ENCODE measurements around the gene MEX3D. TPM values are rescaled to one million over a fixed set of nuclear protein-coding genes. Genes with fewer than 3 reads are reported as not detected.
A peak's percentile ranks its signal among the peaks of the same experiment; 100 is the strongest.

The MEX3D gene
- total RNA-seq, 1 donor from 2014 or later, result 43.1 TPM

DNA sequence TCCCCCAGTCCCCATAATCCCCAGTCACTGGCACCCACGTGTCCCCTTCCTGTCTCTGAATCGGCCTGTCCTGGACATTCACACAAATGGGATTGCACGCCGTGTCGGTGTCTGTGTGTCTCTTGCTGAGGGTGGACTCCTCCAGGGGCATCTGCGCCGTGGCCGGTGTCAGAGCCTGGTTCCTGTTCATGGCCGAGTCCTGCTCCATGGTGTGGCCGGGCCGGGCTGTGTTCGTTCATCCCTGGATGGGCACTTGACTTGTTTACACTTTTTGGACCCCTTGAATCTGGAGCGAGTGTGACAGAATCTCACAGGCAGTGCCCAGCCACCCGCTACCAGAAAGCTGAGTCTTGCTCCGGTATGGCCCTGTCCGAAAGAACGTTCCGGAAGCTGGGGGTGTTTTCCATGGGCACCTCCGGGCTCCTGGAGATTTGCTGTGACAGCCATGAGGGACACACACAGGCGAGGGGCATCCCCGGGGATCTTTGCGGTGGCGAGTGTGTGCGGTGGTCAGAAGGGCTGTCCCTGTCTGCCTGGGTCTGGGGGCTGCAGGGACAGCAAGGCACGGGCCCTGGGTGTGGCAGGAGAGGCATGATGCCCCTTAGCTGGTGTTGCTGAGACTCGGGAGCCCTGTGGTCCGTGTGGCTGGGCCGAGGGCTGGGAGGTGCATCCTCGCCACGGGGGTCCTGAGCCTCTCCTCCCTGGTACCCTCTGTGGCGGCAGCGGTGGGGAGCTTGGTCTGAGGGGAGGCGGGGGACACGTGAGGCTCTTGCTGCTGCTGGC is 6.4 kb upstream of the MEX3D start:
- DNase-seq (ENCODE audit: low read depth in 2 of 2), result no peak

DNA sequence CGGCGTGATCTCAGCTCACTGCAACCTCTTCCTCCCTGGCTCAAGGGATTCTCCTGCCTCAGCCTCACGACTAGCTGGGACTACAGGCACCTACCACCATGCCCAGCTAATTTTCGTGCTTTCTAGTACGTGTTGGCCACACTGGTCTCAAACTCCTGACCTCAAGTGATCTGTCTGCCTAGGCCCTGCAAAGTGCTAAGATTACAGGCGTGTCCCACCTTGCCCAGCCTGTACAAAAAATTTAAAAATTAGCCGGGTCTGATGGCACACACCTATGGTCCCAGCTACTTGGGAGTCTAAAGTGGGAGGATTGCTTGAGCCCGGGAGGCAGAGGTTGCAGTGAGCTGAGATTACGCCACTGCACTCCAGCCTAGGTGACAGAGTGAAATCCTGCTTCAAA is 4.7 kb upstream of the MEX3D start:
- DNase-seq (ENCODE audit: low read depth in 2 of 2), result no peak

DNA sequence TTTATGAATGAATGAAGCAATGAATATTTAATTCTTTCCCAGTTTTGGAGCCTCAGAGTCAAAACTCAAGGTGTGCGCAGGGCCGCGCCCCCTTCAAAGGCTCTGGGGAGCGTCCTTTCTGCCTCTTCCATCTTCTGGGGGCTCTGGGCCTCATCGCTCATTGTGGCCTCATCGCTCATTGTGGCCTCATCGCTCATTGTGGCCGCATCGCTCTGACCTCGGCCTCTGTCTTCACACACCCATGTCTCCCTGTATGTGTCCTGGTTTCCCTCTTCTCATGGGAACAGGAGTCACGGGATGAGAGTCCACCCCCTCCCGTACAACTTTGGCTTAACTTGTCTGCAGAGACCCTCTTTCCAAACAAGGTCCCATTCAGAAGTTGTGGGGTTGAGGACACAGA is 3.2 kb upstream of the MEX3D start:
- no peak for DNase-seq (ENCODE audit: low read depth in 2 of 2)

DNA sequence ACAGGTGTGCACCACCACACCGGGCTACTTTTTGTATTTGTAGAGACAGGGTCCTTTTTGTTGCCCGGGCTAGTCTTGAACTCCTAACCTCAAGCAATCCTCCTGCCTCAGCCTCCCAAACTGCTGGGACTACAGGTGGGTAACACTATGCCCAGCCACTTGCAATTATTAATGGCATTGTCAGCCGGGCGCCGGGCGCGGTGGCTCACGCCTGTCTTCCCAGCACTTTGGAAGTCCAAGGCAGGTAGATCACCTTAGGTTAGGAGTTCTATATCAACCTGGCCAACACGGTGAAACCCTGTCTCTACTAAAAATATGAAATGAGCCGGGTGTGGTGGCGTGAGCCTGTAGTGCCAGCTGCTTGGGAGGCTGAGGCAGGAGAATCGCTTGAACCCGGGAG is 2.7 kb upstream of the MEX3D start:
- DNase-seq (ENCODE audit: low read depth in 2 of 2), result no peak

DNA sequence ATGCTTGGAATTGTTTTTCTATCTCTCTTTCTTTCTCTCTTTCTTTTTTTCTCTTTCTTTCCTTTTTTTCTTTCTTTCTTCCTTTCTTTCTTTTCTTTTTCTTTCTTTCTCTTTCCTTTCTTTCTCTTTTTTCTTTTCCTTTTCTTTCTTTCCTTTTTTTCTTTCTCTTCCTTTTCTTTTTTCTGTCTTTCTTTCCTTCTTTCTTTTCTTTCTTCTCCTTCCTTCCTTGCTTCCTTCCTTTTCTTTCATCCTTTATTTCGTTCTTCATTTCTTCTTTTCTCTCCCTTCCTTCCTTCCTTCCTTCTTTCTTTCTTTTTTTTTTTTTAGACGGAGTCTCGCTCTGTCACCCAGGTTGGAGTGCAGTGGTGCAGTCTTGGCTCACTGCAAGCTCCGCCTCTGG is 1.9 kb upstream of the MEX3D start:
- DNase-seq (ENCODE audit: low read depth in 2 of 2), result no peak

DNA sequence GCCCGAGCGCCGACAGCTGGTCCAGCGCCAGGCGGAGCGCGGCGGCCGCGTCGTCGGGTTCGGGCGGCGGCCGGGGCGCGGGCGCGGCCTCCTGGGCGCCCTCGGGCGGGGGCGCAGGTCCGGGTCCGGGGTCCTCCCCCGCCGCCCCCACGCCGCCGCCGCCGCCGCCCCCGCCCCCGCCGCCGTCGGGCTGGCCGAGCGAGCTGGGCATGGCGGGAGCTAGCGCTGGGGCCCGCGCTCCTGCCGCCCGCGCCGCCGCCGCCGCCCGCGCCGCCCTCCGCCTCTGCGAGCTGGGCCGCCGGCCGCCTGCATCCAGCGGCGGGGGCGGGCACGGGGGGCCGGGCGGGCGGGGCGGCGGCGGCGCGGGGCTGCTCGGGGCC is 287 bp downstream of the MEX3D start:
- no peak for DNase-seq (ENCODE audit: low read depth in 2 of 2)

DNA sequence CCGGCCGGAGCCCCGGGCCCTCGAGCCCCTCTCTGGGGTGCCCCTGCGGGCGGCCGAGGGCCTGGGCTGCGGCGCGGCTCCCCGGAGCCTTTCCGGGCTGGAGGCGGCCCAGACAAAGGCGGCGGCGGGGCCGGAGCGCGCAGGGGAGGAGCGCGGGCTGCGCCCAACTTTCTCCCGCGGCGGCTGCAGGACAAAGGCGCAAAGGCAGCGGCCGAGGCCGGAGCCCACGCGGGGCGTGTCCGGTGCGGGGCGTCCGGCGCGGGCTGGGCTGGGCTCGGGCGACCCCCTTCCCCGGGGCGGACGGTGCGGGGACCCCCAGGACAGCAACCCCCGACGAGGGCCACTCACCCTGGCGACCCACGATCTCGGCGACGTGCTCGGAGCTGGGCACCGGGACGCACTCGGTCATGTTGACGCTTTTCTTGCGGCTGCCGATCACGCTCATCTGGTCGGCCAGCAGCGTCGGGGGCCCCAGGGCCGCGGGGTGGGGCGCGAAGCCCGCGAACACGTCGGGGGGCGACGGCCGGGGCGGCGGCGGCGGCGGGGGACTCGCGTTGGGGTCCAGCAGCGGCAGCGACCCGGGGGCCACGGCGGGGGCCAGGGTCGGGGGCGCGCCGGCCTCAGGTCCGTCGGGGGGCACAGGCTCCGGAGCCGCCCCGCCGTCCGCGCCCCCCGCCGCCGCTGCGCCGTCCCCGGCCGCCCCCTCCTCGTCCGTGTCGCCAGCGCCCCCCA is 843 bp downstream of the MEX3D start:
- peak in 1 of 2 donors; percentile 41 for DNase-seq (ENCODE audit: low read depth in 2 of 2)

DNA sequence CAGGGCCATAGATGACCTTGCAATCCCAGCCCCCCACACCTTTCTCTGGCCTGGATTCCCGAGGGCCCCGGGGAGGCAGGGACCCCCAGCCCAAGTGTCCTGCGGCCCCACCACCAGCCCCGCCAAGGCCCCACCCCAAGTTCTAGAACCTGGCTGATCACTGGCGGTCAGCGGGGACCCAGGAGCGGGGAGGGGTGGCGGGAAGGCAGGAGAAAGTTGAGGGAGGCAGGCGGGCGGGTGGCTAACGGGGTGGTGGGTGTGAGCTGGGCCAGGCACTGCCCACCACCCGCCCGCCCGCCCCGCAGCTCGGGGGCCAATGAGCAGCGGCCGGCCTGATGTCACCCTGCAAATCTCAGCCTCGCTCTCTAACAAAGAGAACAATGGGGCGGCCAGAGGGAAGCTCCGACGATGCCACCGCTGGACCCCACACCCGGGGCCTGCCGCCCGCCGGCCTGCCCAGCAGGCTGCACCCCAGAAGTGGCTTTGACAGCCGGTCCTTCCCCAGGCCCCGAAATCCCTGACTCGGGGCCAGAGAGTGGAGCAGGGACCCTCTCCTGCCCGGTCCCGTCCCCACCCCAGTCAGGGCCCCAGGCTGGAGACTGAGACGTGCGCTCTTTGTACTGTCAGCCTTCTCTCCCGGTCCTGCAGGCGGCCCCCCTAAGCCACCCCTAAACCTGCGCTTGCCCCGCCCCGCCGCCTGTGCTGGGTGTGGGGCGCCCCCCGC is 1.6 kb downstream of the MEX3D start:
- DNase-seq (ENCODE audit: low read depth in 2 of 2), result peak; percentile 55 to 88

DNA sequence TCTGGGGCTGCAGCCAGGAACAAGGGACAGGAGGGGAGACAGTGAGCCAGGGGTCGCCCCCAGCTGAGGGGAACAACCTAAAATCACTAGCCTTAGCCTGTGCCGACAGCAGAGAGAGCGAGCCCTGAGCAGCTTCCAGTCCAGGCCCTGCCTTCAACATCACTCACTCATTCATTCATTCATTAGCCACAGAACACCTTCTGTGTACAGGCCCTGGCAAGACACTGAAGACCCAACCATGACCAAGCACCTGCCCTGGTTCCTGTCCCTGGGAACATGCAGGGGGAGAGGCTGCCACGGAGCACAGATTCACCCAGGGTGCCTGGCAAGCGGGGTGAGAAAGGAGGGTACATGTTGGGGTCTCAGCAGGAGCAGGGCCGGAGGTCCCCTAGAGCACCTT is 4.9 kb downstream of the MEX3D start:
- DNase-seq (ENCODE audit: low read depth in 2 of 2), result no peak

DNA sequence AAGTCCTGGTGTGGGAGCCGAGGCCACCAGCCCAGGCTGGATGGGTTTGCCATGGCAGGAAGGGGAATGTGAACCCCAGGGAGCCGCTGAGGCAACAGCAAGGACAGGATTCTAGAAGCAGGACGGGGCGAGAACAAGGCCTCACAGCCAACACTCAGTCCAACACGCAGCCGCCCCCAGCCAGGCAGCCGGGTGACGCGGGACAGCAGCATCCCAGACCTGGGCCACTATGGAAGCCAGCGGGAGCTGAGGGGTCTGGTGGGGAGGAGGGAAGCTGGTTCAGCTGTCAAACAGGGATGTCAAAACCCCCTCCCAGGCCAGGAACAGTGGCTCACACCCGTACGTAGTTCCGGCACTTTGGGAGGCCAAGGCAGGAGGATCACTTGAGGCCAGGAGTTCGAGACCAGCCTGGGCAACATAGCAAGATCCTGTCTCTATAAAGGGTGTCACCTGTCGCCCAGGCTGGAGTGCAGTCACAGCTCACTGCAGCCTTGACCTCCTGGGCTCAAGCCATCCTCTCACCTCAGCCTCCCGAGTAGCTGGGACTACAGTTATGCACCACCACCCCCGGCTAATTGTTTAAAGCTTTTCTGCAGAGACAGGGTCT is 6.8 kb downstream of the MEX3D start:
- DNase-seq (ENCODE audit: low read depth in 2 of 2), result no peak

DNA sequence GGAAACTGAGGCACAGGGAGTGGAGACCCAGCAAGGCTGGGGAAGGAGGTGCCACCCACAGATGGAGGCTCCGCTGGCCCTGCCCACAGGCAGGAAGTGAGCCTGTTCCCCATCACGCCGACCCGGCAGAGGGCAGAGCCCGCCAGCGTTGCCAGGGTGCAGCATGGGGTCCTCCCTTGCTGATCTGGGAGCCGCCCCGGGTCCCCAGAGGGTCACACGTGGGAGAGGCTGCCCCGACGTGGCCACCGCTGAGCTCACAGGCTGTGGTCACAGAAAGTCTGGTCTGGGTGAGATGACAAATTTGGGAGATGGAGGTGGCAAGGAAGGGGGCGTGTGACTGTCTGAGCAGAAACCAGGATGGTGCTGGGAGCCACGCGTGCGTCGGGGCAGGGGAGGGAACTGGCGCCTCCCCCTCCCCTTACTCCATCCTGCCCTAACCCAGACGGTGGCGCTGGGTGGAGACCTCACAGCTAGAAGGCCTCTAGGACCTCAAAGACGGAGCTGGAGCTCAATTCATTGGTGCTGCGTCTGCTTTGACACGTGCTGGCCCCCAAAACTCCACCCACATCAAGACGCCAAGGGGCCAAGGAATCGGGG is 7.7 kb downstream of the MEX3D start:
- DNase-seq (ENCODE audit: low read depth in 2 of 2), result no peak

DNA sequence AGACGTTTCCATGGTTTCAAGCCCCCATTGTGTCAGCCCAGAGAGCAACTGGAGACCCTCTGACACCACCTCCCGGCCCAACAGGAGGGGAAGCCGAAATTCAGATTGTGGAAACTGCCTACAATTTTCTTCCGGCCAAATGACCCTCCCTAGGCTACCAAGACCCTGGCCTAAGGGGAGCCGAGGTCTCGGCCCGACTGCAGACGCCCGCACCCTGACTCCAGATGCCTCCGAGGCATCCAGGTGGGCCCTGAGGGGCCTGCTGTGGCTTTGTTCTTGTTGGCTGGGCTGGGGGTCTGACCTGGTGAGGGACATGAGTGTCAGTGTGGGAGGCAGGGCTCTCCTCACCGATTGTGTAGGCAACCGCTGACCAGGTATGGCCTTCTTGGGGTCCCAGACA is 9.6 kb downstream of the MEX3D start:
- no peak for DNase-seq (ENCODE audit: low read depth in 2 of 2)

DNA sequence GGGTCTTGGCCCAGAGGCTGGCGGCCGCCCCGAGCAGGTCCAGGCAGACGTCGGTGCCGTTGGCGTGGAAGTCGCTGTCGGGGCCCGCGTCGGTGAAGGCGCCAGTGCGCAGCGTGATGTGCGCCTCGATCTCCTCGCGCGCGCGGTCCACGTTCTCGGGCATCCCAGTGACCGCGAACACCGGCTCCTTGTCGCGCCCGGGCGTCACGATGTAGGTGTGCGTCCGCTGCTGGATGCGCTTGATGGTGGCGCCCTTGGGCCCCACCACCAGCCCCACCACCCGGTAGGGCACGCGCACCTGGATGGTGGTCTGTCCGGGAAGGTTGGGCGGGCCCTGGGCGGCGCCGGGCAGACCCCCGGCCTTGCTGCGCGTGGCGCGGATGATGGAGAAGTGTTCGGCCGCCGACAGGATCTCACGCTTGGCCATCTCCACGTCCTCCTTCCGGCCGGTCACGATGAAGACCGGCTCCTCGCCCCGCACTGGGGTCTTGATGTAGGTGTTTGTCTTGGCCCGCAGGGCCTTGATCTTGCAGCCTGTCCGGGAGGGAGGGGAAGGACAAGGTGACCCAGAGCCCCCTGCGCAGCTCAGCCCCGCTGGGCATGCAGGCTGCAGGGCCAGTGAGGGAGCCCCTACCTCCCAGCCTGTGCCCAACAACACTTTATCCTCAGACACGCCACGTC is 11.6 kb downstream of the MEX3D start:
- no peak for DNase-seq (ENCODE audit: low read depth in 2 of 2)

DNA sequence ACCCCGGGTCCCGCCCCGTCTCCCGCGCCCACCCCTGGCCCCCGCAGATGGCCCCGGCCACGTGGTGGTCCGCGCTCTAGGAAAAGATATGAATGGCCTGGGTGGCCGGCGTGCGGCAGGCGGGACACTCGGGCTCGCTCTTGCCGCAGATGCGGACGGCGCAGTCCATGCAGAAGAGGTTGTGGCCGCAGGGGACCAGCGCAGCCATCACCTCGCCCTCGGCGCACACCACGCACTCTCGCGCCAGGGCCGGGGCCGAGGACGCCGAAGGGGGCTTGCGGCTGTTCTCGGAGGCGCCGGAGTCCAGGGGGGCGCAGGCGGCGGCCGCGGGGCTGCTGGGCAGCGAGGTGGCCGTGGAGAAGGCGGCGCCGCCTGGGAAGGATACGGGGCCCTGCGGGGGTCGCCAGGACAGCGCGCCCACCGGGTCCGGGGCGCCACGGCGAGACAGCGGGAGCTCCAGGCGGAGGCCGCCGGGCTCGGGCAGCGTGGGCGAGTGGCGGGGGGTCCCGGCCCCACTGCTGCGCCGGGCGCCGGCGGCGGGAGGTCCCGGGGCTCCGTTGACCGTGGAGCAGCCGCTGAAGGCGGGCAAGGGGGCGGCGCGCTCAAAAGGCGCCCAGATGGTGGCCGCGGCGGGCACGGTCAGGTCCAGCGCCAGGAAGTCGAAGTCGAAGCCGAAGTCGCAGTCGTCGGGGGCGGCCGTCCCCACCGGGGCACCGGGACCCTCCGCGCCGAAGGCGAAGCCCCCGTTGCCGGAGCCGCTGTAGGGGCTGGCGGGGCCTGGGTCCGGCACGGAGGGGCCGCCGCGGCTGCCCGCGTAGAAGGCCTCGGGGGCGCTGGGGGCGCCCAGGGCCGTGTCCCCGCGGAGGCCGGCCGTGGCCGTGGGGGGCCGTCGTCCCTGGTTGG is 12.4 kb downstream of the MEX3D start:
- DNase-seq (ENCODE audit: low read depth in 2 of 2), result no peak

DNA sequence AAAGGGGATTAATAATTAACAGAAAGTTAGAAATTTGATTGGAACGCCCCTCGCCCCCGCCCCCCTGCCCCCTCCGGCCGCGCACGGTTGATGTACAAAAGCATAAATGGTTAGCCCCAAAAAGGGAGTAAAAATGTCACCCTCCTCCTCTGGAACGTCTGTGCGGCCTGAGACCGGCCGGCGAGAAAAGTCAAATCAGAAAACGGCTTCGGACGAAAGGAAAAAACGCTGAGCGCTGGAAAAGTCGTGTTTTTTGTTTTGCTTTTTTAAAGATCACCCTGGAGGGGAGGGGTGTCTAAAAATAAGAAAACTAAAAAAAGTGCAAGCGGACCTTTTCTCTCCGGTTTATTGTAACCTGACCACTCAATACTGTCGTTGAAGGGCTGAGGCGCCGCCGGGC is 13.2 kb downstream of the MEX3D start:
- no peak for DNase-seq (ENCODE audit: low read depth in 2 of 2)

DNA sequence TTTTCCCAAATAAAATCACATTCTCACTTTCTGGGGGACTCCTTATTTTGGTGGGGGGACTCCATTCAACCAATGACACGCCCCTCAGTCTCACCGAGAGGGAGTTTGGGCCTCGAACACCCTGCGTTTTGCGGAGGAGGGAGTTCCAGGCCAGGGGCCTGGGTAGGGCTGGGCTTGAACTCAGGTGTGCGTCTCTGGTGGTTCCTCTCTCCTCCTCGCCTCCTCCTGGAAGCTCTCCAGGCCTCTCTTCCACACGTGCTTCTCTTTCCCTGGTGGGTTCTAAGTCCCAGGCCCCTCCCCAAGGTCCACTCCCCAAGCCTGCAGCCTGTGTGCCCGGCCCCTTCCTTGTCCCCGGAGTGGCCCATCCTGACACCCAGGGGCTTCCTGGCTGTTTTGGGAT is 14.7 kb downstream of the MEX3D start:
- DNase-seq (ENCODE audit: low read depth in 2 of 2), result no peak

DNA sequence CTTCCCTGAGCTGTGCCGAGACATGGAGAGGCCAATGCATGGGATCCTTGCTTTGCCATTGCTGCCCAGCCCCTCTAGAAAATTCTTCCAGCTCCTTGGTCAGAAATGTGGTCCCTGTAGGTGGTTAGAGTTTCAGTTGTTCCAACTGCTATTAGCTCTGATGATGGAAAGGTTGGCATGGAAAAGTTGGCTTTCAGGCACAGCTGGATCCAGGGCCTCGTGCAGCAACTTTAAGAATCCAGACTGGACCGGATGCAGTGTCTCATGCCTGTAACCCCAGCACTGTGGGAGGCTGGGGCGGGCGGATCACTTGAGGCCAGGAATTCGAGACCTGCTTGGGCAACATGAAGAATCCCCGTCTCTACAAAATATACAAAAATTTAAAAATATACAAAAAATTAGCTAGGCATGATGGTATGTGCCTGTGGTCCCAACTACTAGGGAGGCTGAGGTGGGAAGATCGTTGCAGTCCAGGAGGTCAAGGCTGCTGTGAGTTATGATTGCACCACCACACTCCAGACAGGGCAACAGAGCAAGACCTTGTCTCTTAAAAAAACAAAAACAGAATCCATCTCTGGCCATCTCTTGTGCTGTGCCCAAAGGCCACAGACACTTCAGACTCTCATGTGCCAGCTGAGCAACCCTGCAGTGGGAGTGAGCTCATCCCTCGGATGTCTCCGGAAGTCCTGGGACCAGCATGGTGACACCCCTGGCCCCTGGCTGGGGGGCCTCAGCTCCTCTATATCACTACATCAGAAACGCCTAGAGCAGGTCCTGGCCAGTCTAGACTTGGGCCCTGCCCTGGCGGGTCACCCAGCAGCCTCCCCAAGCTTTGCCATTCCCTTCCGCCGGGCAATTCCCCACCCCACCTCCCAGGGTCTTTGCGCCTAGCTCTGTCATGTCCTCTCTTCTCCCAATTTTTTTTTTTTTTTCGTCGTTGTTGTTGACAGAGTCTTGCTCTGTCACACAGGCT is 16.8 kb downstream of the MEX3D start:
- DNase-seq (ENCODE audit: low read depth in 2 of 2), result no peak

DNA sequence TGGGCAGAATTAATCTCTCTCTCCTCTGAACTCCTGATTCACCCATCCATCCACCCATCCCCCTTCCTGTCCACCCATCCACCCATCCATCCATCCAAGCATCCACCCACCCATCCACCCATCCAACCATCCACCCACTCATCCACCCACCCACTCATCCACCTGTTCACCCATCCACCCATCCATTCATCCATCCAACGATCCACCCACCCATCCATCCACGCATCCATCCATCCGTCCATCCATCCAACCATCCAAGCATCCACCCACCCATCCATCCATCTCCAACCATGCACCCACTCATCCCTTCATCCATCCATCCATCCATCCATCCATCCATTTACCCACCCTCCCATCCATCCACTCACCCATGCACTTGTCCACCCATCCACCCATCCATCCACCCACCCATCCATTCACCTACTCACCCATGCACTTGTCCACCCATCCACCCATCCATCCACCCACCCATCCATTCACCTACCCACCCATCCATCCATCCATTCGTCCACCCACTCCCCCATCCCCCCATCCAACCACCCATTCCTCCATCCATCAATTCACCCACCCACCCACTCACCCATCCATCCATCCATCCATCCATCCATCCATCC is 18.7 kb downstream of the MEX3D start:
- no peak for DNase-seq (ENCODE audit: low read depth in 2 of 2)
